ENCODE data around the gene RNF26.

The RNF26 gene

DNA sequence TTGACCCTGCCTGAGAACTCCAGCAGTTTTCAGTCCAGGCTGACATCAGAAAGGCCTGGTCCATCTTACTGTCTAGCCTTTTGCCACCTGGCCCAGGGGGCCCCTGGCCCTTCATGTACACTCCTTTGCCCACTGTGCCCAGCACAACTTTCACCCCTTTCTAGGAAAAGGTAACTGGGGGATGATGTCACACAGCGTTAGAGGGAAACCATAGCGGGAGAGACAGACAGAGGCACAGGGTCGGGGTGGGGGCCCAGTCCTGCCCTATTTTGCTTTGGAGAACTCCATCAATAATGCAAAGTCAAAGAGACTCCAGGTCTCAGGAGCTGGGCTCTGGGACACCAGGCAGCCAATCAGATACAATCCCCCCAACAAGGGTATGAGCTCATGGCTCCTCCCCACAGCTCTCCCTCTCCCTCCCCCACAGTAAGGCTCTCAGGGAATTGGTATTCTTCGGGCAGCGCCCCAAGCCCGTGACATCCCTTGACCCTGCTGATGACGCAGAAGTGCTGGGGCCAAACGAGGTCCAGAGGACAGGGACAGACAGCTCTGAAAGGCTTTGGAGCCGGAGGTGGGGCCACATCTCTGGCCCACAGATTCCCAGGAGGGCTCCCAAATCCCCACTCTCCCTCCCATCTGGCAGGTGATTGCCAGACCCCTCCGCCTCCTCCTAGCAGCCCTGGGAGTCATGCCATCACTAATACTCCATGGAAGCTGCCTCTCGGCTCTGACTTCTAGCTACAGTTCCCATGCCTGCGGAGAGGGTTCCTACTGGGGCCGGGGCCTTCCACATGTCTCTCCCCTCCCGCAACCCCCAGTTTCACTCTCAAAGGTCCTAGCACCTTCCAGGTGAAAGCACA lies 41.2 kb downstream of the RNF26 start:
- H3K27ac ChIP-seq, result no peak overlapping the region
- TF ChIP-seq, protein P1, sequence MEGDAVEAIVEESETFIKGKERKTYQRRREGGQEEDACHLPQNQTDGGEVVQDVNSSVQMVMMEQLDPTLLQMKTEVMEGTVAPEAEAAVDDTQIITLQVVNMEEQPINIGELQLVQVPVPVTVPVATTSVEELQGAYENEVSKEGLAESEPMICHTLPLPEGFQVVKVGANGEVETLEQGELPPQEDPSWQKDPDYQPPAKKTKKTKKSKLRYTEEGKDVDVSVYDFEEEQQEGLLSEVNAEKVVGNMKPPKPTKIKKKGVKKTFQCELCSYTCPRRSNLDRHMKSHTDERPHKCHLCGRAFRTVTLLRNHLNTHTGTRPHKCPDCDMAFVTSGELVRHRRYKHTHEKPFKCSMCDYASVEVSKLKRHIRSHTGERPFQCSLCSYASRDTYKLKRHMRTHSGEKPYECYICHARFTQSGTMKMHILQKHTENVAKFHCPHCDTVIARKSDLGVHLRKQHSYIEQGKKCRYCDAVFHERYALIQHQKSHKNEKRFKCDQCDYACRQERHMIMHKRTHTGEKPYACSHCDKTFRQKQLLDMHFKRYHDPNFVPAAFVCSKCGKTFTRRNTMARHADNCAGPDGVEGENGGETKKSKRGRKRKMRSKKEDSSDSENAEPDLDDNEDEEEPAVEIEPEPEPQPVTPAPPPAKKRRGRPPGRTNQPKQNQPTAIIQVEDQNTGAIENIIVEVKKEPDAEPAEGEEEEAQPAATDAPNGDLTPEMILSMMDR (conservative IDR thresholded peaks at IDR 0.05), result no peak
- no peak for TF ChIP-seq ZFX (IDR thresholded peaks at IDR 0.05)

DNA sequence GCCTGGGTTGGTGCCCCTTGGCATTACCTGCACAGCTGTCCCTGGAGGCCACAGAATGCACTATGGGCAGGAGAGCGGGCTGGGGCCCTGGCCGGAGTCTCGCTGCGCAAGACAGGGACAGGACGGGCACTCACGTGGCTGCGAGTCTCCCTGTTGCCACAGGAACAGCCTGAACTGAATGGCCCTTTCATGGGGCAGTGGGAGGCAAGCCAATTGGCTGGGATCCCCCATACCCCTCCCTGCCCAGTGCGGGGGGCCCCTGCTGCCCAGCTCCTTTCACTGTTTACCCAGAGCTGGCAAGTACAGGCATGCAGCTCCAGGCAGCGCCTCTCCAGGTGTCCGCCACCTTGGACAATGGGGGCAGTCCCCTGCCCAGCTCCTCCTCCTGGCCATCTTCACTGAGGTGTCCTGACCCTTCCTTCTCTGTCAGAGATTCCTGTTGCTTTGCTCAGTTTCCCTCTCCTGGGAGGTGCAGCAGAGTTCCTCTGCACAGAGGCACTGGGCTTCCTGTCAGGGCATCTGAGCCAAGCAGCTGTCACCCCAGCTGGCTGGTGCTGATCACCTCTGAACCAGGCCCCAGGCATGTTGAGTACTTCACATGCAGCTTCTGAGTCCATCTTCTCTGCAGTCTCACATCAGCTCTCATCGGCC lies 42.0 kb downstream of the RNF26 start:
- TF ChIP-seq, protein P1 (conservative IDR thresholded peaks at IDR 0.05), result no peak
- TF ChIP-seq ZFX (IDR thresholded peaks at IDR 0.05), result no peak
- H3K27ac ChIP-seq, result no peak overlapping the region

DNA sequence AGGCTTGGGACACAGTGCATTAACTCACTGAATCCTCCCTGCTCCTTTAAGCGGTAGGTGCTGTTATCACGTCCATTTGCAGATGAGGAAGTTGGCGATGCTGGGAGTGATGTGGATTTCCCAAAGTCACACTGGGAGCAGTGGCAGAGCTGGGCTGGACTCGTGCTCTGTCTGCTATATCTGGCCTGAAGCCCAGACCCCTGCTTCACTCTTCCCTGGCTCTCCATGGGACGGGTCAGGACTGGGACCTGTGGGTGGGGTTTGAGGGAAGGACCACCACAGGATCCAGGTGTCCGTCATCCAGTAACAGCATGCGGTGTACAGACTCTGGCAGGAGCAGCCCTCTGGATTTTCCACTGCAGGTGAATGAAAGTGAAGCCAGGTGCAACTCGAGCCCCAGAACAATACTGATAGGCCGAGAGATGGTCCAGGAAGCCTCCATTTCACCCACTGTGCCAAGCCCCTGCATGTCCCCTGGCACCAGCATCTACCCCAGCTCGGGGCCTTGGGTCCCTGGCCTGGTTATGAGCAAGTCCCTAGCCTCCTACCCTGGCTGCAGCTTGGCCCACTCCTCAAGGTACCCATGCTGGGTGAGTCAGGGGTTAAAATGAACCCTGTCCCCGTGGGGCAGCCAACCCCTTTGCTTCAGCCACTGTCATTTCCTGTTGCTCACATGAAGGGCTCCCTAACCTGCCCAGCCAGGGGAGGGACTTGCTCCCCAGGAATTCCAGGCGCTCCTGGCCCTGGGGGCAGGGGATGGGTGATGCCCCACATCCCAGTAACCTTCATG lies 43.0 kb downstream of the RNF26 start:
- TF ChIP-seq ZFX (IDR thresholded peaks at IDR 0.05), result no peak
- TF ChIP-seq, protein P1 (conservative IDR thresholded peaks at IDR 0.05), result no peak

DNA sequence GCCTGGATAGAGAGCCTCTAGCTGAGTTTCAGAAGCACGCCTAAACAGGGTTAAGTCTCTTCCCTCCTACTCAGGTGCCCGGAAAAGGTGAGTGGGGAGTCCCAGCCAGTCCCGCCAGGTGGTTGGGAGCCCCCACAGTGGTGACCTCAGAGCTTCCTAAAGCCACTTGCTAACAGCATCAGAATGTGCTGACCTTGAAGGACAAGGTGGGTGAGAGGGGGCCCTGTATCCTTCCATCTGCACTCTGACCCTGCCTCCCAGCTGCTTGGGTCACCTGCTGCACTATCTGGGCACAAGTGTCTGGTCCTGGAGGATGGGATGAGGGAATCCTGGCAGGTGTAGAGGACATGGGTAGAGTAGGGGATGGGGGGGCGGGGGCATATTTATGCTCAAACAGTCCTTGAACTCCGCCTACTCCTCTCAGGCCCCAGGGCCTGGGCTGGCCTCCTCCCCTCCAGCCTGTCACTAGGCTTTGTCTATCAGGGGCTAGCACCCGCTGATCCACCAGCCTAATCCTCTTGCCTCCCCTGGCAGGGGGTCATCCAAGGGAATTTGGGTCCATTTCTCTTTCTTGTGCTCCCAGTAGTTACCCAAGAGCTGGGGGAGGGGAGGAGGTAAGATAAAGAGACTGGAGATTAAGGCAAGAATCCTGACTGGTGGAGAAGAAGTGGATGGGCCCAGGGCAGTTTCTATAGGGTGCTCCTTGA lies 43.8 kb downstream of the RNF26 start:
- TF ChIP-seq, protein P1 (conservative IDR thresholded peaks at IDR 0.05), result no peak
- no peak for TF ChIP-seq ZFX (IDR thresholded peaks at IDR 0.05)
- H3K27ac ChIP-seq, result no peak overlapping the region

More for the DNA sequence above, 43.0 kb downstream of the RNF26 start:
- no peak overlapping the region for H3K27ac ChIP-seq

DNA sequence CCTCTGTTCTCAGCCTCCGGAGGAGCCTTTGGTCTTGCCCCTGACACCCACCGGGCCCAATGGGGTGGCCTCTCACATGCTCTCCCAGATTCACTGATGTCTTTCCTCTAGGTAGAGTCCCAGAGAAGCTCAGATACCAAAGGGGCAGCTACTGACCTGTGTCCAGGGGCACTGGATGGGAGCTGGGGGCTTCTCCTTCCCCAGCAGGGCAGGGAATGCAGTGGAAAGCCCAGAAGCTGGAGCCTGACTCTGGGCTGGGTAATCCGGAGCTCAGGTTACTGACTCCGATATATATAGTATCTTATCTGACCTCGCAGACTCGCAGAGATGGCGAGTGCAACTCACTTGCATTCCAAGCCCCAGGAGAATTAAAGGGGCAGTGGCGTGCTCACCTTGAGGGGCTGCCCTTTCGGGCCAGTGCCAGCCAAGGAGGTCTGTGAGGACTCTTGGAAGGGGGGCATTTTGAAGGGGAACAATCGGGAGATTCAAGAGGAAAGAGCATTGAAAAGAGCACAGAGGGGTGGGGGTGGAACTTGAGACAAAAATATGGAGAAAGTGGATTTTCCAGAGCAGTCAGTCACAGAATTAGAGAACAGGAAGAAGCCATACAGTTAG lies 44.6 kb downstream of the RNF26 start:
- no peak for TF ChIP-seq ZFX (IDR thresholded peaks at IDR 0.05)
- TF ChIP-seq, protein P1 (conservative IDR thresholded peaks at IDR 0.05), result no peak
- H3K27ac ChIP-seq, result no peak overlapping the region

DNA sequence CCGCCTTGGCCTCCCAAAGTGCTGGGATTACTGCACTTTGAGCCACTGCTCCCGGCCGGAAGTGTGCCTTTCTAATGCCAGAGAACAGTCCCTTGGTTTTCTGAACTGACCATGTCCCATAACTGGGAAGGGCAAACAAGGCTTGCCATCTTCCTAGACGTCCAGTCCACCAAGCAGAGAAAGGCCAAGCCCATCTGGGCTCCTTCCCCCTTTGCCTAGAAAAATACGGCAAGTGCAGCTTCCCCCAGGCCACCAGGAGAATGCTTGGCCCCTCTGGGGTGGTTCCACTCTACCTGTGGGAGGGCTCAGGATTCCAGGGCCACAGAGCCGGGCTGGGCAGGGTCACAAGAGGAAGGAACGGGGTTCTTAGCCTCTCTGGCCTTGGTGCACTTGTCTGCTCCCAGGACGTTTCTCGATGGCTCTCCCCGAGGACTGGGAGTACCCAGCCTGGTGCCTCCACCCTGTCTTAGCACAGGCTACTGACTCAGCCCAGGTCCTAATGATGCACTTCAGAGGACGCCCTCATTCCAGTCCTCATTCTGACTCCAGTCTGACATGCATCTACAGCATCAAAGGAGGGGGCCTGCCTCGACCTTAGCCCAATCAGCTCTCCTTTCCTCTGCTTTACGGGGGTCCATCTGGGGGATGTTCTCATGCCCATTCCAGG lies 46.0 kb downstream of the RNF26 start:
- H3K27ac ChIP-seq, result no peak overlapping the region
- TF ChIP-seq, protein P1 (conservative IDR thresholded peaks at IDR 0.05), result no peak
- no peak for TF ChIP-seq ZFX (IDR thresholded peaks at IDR 0.05)
